Duodenal mucosa (tissue), 2 donors: ENCODE data around the gene ADGRV1.
"Not testable (repeated sequence)": the region's sequence is repeated elsewhere in the genome, so short reads cannot be mapped to it uniquely, and the experiment has no call there.

Source experiments
- H3K27ac ChIP-seq: one replicate; pipeline ENCODE4 v1.7.0; 2013; ENCODE audit warnings: low read depth, low read length
- H3K27me3 ChIP-seq, 2 donors: one replicate each; pipeline ENCODE4 v1.7.0; 2013; ENCODE audit warnings: low read length in 2 of 2, control low read depth in 1 of 2; ENCODE audit not compliant: insufficient read depth in 2 of 2, control insufficient read depth in 1 of 2
- H3K36me3 ChIP-seq, 2 donors: one replicate each; pipeline ENCODE4 v1.7.0; 2013; ENCODE audit warnings: low read length in 2 of 2, control low read depth in 1 of 2; ENCODE audit not compliant: insufficient read depth in 2 of 2, control insufficient read depth in 1 of 2
- H3K4me1 ChIP-seq, 2 donors: one replicate each; pipeline ENCODE4 v1.7.0; 2013; ENCODE audit warnings: low read length in 2 of 2, control low read depth in 1 of 2; ENCODE audit not compliant: insufficient read depth in 2 of 2, control insufficient read depth in 1 of 2
- H3K4me3 ChIP-seq, 2 donors: one replicate each; pipeline ENCODE4 v1.7.0; 2013; ENCODE audit warnings: low read length in 2 of 2, low read depth in 1 of 2
- H3K9ac ChIP-seq, 2 donors: one replicate each; pipeline ENCODE4 v1.7.0; 2013; ENCODE audit warnings: low read length in 2 of 2, low read depth in 1 of 2
- H3K9me3 ChIP-seq, 2 donors: one replicate each; pipeline ENCODE4 v1.7.0; 2013; ENCODE audit warnings: low read length in 2 of 2, control low read depth in 1 of 2; ENCODE audit not compliant: control insufficient read depth in 1 of 2

ADGRV1 gene

GRCh38 chr5:90613459-90613858 lies 54.9 kb downstream of the ADGRV1 start:
- Histone ChIP-seq H3K9ac (no peak overlapping the region), H3K27me3 (no peaks in the 10 kb centered on the region), H3K27ac (no peak overlapping the region), H3K9me3 (no peaks in the 10 kb centered on the region), H3K4me1 (no peaks in the 10 kb centered on the region), H3K4me3 (no peak overlapping the region), H3K36me3 (no peaks in the 10 kb centered on the region)

GRCh38 chr5:90613918-90614504 lies 55.4 kb downstream of the ADGRV1 start:
- H3K27me3 ChIP-seq = no peaks in the 10 kb centered on the region
- no peak overlapping the region for H3K27ac ChIP-seq
- no peaks in the 10 kb centered on the region for H3K9me3 ChIP-seq
- no peak overlapping the region for H3K4me3 ChIP-seq
- no peak overlapping the region for H3K9ac ChIP-seq
- H3K4me1 ChIP-seq = no peaks in the 10 kb centered on the region
- H3K36me3 ChIP-seq = no peaks in the 10 kb centered on the region

DNA sequence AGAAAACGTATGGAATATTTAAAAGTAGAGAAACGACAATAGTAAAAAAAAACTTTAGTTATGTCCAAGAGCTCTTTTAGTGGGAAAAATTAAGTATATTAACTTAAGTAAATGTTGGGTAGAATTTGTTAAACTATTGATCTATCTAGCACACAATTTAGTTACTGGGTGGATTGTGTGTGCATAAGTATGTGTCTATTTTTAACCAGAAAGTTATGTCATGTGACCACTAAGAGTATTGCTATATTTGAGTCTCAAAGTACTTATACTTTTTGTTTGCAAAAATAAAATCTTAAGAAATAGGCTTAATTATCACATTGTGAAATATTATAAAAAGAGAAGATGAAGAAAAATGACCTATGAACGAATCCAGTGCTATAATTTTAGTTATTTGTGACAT lies 56.8 kb downstream of the ADGRV1 start:
- Histone ChIP-seq H3K27ac (no peak overlapping the region), H3K9ac (no peak overlapping the region), H3K9me3 (no peaks in the 10 kb centered on the region), H3K36me3 (no peaks in the 10 kb centered on the region), H3K4me3 (no peak overlapping the region), H3K27me3 (no peaks in the 10 kb centered on the region), H3K4me1 (no peaks in the 10 kb centered on the region)

- Histone ChIP-seq H3K27ac (no peak overlapping the region), H3K36me3 (no peaks in the 10 kb centered on the region), H3K9ac (no peak overlapping the region), H3K4me3 (no peak overlapping the region), H3K27me3 (no peaks in the 10 kb centered on the region), H3K9me3 (no peaks in the 10 kb centered on the region), H3K4me1 (no peaks in the 10 kb centered on the region)
Measured at GRCh38 chr5:90618071-90618470, 59.5 kb downstream of the ADGRV1 start.

DNA sequence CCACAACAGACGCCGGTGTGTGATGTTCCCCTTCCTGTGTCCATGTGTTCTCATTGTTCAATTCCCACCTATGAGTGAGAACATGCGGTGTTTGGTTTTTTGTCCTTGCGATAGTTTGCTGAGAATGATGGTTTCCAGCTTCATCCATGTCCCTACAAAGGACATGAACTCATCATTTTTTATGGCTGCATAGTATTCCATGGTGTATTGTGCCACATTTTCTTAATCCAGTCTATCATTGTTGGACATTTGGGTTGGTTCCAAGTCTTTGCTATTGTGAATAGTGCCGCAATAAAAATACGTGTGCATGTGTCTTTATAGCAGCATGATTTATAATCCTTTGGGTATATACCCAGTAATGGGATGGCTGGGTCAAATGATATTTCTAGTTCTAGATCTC lies 61.2 kb downstream of the ADGRV1 start:
- H3K36me3 ChIP-seq, H3K27ac ChIP-seq, H3K4me1 ChIP-seq, H3K9ac ChIP-seq, H3K9me3 ChIP-seq, H3K27me3 ChIP-seq, H3K4me3 ChIP-seq: not testable (repeated sequence)

- no peaks in the 10 kb centered on the region for H3K9me3 ChIP-seq
- H3K4me1 ChIP-seq = no peaks in the 10 kb centered on the region
- H3K27ac ChIP-seq = no peak overlapping the region
- no peaks in the 10 kb centered on the region for H3K27me3 ChIP-seq
- no peak overlapping the region for H3K4me3 ChIP-seq
- no peak overlapping the region for H3K9ac ChIP-seq
- H3K36me3 ChIP-seq = no peaks in the 10 kb centered on the region
Measured at GRCh38 chr5:90621848-90622247, 63.3 kb downstream of the ADGRV1 start.

GRCh38 chr5:90626493-90626892 lies 67.9 kb downstream of the ADGRV1 start:
- Histone ChIP-seq H3K36me3 (no peaks in the 10 kb centered on the region), H3K9ac (no peak overlapping the region)

GRCh38 chr5:90628492-90628891 lies 69.9 kb downstream of the ADGRV1 start:
- Histone ChIP-seq H3K27me3 (no peaks in the 10 kb centered on the region), H3K9me3 (no peaks in the 10 kb centered on the region), H3K4me3 (no peak overlapping the region), H3K27ac (no peak overlapping the region), H3K9ac (no peak overlapping the region), H3K36me3 (no peaks in the 10 kb centered on the region), H3K4me1 (no peaks in the 10 kb centered on the region)

More at GRCh38 chr5:90626493-90626892, 67.9 kb downstream of the ADGRV1 start:
- no peaks in the 10 kb centered on the region for H3K9me3 ChIP-seq
- no peaks in the 10 kb centered on the region for H3K27me3 ChIP-seq
- no peaks in the 10 kb centered on the region for H3K4me1 ChIP-seq
- no peak overlapping the region for H3K4me3 ChIP-seq
- H3K27ac ChIP-seq = no peak overlapping the region

GRCh38 chr5:90632791-90633190 lies 74.2 kb downstream of the ADGRV1 start:
- Histone ChIP-seq H3K36me3 (no peaks in the 10 kb centered on the region), H3K9me3 (no peaks in the 10 kb centered on the region), H3K4me1 (no peaks in the 10 kb centered on the region), H3K9ac (no peak overlapping the region), H3K27ac (no peak overlapping the region), H3K4me3 (no peak overlapping the region), H3K27me3 (no peaks in the 10 kb centered on the region)

DNA sequence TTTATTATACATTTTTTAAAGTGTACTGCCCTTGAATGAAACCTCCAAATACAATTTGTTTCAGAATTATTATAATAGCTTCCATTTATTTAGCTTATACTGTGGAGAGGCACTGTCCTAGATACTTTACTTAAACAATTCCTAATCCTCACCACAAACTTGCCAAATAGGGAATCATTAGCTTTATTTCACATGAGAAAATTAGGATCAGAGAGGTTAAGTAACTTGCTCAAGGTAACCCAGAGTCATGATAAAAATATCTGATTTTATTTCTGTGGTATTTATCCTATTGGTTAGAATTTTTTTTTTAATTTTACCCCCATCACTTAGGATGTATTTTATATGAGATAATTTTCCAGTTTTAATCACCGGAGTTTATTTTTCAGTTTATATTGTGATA lies 78.4 kb downstream of the ADGRV1 start:
- Histone ChIP-seq H3K4me3 (no peak overlapping the region), H3K27me3 (no peaks in the 10 kb centered on the region), H3K4me1 (no peaks in the 10 kb centered on the region), H3K36me3 (no peaks in the 10 kb centered on the region), H3K27ac (no peak overlapping the region), H3K9ac (no peak overlapping the region), H3K9me3 (no peaks in the 10 kb centered on the region)

GRCh38 chr5:90637731-90638130 lies 79.1 kb downstream of the ADGRV1 start:
- no peak overlapping the region for H3K4me3 ChIP-seq
- H3K36me3 ChIP-seq = no peaks in the 10 kb centered on the region
- H3K9ac ChIP-seq = no peak overlapping the region
- H3K9me3 ChIP-seq = no peaks in the 10 kb centered on the region
- no peak overlapping the region for H3K27ac ChIP-seq
- H3K27me3 ChIP-seq = no peaks in the 10 kb centered on the region
- no peaks in the 10 kb centered on the region for H3K4me1 ChIP-seq
